ENCODE data around the gene CELSR1.

- TF ChIP-seq CTCF (IDR thresholded peaks at IDR 0.05 in 2 of 3, conservative IDR thresholded peaks at IDR 0.05 in 1 of 3; ENCODE audit: borderline replicate concordance in 1 of 3, insufficient read depth in 1 of 3, low read depth in 2 of 3, low read length in 2 of 3): no peak
- no peak for TF ChIP-seq REST (IDR thresholded peaks at IDR 0.05; ENCODE audit: low read depth)
- no peak for TF ChIP-seq MAX (IDR thresholded peaks at IDR 0.05)
- no peak for TF ChIP-seq EGR1 (IDR thresholded peaks at IDR 0.05; ENCODE audit: low read depth)
- no peak for TF ChIP-seq CEBPB (IDR thresholded peaks at IDR 0.05; ENCODE audit: low read depth)
- TF ChIP-seq POLR2A (IDR thresholded peaks at IDR 0.05; ENCODE audit: borderline replicate concordance, extremely low read depth, insufficient read depth, insufficient read length): no peak
- TF ChIP-seq EZH2phosphoT487 (IDR thresholded peaks at IDR 0.05; ENCODE audit: borderline replicate concordance): no peak
- TF ChIP-seq EZH2 (IDR thresholded peaks at IDR 0.05): no peak
- TF ChIP-seq FOSL1 (IDR thresholded peaks at IDR 0.05; ENCODE audit: low read depth): no peak
- no peak for TF ChIP-seq ELF1 (IDR thresholded peaks at IDR 0.05; ENCODE audit: borderline replicate concordance, low read depth)
- TF ChIP-seq POLR2AphosphoS5 (IDR thresholded peaks at IDR 0.05; ENCODE audit: low read depth, low read length): no peak
- no peak for TF ChIP-seq SP1 (IDR thresholded peaks at IDR 0.05; ENCODE audit: low read depth)
- no peak for TF ChIP-seq YY1 (IDR thresholded peaks at IDR 0.05; ENCODE audit: extremely low read depth, insufficient replicate concordance, low read depth, low read length)
- TF ChIP-seq SIN3A (IDR thresholded peaks at IDR 0.05; ENCODE audit: low read depth): no peak
Measured at GRCh38 chr22:46509416-46510089, 27.9 kb downstream of the CELSR1 start.
